DOHH2 (cell line): ENCODE measurements around the gene HIPK2.

Source experiments
- H3F3A ChIP-seq: fragments of 200-600 bp; sonication (generic), shearing (Covaris generic); 2 replicates; pipeline ENCODE4 v1.6.0; 2016; ENCODE audit warnings: antibody characterized with exemption, mild to moderate bottlenecking; ENCODE audit not compliant: control insufficient read depth, insufficient read depth
- H3K27ac ChIP-seq: fragments of 200-600 bp; sonication (generic); 2 replicates; pipeline ENCODE4 v1.5.1; 2014; ENCODE audit warnings: low read depth, mild to moderate bottlenecking, low read length, moderate library complexity
- H3K27me3 ChIP-seq: fragments of 200-600 bp; sonication (generic); 2 replicates; pipeline ENCODE4 v1.6.1; 2014; ENCODE audit warnings: mild to moderate bottlenecking, low read length, mixed read lengths; ENCODE audit not compliant: control insufficient read depth
- H3K36me3 ChIP-seq: fragments of 200-600 bp; sonication (generic); 2 replicates; pipeline ENCODE4 v1.6.1; 2014; ENCODE audit warnings: mild to moderate bottlenecking, low read length, moderate library complexity, mixed read lengths; ENCODE audit not compliant: control insufficient read depth
- H3K4me1 ChIP-seq: fragments of 200-600 bp; sonication (generic); 2 replicates; pipeline ENCODE4 v1.6.1; 2014; ENCODE audit warnings: mild to moderate bottlenecking, low read length, mixed read lengths; ENCODE audit not compliant: control insufficient read depth
- H3K4me2 ChIP-seq: fragments of 200-600 bp; sonication (generic); 2 replicates; pipeline ENCODE4 v1.6.0; 2014; ENCODE audit warnings: mild to moderate bottlenecking, low read length, moderate library complexity
- H3K4me3 ChIP-seq: fragments of 200-600 bp; sonication (generic); 2 replicates; pipeline ENCODE4 v1.5.1; 2014; ENCODE audit warnings: mild to moderate bottlenecking, low read length, mixed read lengths
- H3K79me2 ChIP-seq: fragments of 200-600 bp; sonication (generic); 2 replicates; pipeline ENCODE4 v1.6.1; 2014; ENCODE audit warnings: mild to moderate bottlenecking, low read length, mixed read lengths; ENCODE audit not compliant: control insufficient read depth
- H3K9me2 ChIP-seq: fragments of 200-600 bp; sonication (generic); replicated peaks from 2 replicates; pipeline ENCODE4 v1.6.1; 2014; ENCODE audit warnings: mild to moderate bottlenecking, low read length, mixed read lengths; ENCODE audit not compliant: control insufficient read depth
- H3K9me3 ChIP-seq: fragments of 200-600 bp; sonication (generic); 2 replicates; pipeline ENCODE4 v1.6.1; 2014; ENCODE audit warnings: antibody characterized with exemption, low read length, mixed read lengths; ENCODE audit not compliant: control insufficient read depth, insufficient read depth
- H4K20me1 ChIP-seq: fragments of 200-600 bp; sonication (generic); 2 replicates; pipeline ENCODE4 v1.6.0; 2014; ENCODE audit warnings: low read depth, mild to moderate bottlenecking, antibody characterized with exemption, low read length, moderate library complexity; ENCODE audit not compliant: control insufficient read depth, insufficient read depth
- EZH2phosphoT487 ChIP-seq: fragments of 200-600 bp; sonication (generic); IDR thresholded peaks from 2 replicates; pipeline ENCODE4 v1.6.1; 2017; ENCODE audit warnings: borderline replicate concordance, mild to moderate bottlenecking, antibody characterized with exemption, low read length, moderate library complexity, mixed read lengths
- TF ChIP-seq, protein P1 (sequence below): fragments of 200-600 bp; sonication (generic); IDR thresholded peaks from one replicate; pipeline ENCODE4 v1.5.1; 2014; ENCODE audit warnings: antibody characterized with exemption, mild to moderate bottlenecking, low read depth, low read length; ENCODE audit not compliant: poor library complexity, severe bottlenecking

Gene HIPK2

DNA sequence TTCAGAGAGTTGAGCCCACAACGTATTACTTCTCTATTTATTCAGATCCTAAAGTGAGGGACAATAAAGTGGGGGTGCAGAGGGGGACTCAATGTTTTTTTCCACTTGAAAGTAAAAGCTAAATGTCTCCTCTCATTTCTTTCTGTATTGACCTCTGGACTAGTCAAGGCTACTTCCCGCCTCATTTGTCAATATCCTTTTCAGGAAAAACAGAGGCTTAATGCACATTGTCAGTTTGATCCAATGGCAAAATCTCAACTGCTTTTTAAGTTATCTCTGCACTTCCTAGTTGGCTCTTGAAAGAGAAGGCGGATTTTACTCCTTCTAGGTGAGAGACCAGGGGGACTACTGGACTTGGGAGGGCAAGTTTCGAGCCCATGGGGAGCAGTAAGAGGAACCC lies 56.4 kb downstream of the HIPK2 start:
- TF ChIP-seq, protein P1, sequence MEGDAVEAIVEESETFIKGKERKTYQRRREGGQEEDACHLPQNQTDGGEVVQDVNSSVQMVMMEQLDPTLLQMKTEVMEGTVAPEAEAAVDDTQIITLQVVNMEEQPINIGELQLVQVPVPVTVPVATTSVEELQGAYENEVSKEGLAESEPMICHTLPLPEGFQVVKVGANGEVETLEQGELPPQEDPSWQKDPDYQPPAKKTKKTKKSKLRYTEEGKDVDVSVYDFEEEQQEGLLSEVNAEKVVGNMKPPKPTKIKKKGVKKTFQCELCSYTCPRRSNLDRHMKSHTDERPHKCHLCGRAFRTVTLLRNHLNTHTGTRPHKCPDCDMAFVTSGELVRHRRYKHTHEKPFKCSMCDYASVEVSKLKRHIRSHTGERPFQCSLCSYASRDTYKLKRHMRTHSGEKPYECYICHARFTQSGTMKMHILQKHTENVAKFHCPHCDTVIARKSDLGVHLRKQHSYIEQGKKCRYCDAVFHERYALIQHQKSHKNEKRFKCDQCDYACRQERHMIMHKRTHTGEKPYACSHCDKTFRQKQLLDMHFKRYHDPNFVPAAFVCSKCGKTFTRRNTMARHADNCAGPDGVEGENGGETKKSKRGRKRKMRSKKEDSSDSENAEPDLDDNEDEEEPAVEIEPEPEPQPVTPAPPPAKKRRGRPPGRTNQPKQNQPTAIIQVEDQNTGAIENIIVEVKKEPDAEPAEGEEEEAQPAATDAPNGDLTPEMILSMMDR: no peak
- no peak for TF ChIP-seq EZH2phosphoT487
- Histone ChIP-seq H3F3A (no peaks in the 10 kb centered on the region), H3K4me3 (no peak overlapping the region), H3K9me3 (no peaks in the 10 kb centered on the region), H3K4me1 (no peaks in the 10 kb centered on the region), H3K27ac (no peak overlapping the region), H3K9me2 (no peaks in the 10 kb centered on the region), H3K4me2 (no peak overlapping the region), H3K27me3 (peaks cover 9% of the 10 kb centered on the region), H3K79me2 (no peaks in the 10 kb centered on the region), H3K36me3 (no peaks in the 10 kb centered on the region), H4K20me1 (no peaks in the 10 kb centered on the region)

DNA sequence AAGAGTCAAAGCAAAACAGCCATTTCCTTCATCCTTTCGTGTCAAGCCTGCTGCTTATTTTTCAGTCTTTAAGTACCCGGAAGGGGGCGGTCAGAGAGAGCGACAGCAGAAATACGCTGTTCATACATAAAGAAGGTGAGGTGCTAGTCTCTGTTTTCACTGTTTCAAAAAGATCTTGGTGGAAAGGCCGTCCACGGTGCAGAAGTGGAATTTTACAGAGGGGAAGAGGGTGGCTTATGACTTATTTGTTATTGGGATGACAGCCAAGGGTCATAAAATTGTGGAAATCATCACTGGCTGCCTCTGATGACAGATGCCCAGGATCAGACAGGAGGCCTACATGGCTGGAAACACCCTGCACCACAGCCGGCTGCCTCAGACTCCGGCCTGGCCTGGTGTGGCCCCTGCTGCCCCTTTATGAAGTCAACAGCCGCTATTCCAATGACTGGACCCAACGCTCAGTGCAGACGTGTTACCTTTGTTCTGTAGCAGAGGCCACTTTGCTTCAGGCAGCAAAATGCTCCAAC lies 57.0 kb downstream of the HIPK2 start:
- Histone ChIP-seq H3K4me2 (no peak overlapping the region), H3F3A (no peaks in the 10 kb centered on the region), H3K27me3 (peaks cover 8% of the 10 kb centered on the region), H3K27ac (no peak overlapping the region), H3K36me3 (no peaks in the 10 kb centered on the region), H3K79me2 (no peaks in the 10 kb centered on the region), H4K20me1 (no peaks in the 10 kb centered on the region), H3K9me2 (no peaks in the 10 kb centered on the region), H3K9me3 (no peaks in the 10 kb centered on the region), H3K4me1 (no peaks in the 10 kb centered on the region), H3K4me3 (no peak overlapping the region)
- no peak for TF ChIP-seq EZH2phosphoT487
- TF ChIP-seq, protein P1: no peak

DNA sequence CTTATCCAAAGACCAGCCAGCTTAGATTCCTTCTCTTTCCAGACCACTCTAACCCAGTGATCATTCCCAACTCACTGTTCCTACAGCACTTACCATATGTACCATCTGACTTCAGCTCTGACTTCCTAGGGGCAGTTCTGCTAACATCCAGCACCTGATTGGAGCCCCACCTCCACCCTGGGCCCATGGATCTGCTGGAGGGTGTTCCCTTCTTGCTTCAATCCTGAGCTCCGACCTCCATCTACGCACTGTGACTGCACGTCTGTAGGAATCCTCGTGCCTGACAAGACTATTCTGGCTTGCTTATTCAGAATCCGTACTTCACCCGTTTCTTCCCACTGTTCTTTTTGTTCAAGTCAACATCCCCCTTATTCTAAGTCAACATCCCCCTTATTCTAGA lies 57.6 kb downstream of the HIPK2 start:
- Histone ChIP-seq H3K27ac (no peak overlapping the region), H3K4me3 (no peak overlapping the region), H3K4me2 (no peak overlapping the region), H3K27me3 (peaks cover 4% of the 10 kb centered on the region; the same call in 1 of the 2 replicates), H4K20me1 (no peaks in the 10 kb centered on the region), H3K9me2 (no peaks in the 10 kb centered on the region), H3K9me3 (no peaks in the 10 kb centered on the region), H3F3A (no peaks in the 10 kb centered on the region), H3K4me1 (no peaks in the 10 kb centered on the region), H3K36me3 (no peaks in the 10 kb centered on the region), H3K79me2 (no peaks in the 10 kb centered on the region)
- no peak for TF ChIP-seq EZH2phosphoT487
- TF ChIP-seq, protein P1: no peak

DNA sequence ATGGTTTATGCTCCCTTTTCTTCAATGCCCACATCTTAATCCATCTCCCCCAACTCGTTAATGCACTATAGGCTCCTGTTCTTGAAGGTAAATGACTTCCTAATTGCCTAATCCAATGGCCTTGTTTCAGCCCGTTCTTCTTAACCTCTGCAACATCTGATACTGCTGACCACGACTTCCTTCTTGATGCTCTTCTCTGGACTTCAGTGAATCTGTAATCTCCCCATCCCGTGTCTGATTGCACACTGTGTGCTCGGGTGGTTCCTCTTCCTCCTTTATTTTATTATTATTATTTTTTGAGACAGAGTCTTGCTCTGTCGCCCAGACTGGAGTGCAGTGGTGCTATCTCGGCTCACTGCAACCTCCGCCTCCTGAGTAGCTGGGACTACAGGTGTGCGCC lies 58.9 kb downstream of the HIPK2 start:
- Histone ChIP-seq H4K20me1 (no peaks in the 10 kb centered on the region), H3K27ac (no peak overlapping the region), H3K9me2 (no peaks in the 10 kb centered on the region), H3F3A (no peaks in the 10 kb centered on the region), H3K9me3 (no peaks in the 10 kb centered on the region), H3K79me2 (no peaks in the 10 kb centered on the region), H3K4me1 (no peaks in the 10 kb centered on the region), H3K36me3 (no peaks in the 10 kb centered on the region), H3K4me3 (no peak overlapping the region), H3K4me2 (no peak overlapping the region), H3K27me3 (no peaks in the 10 kb centered on the region)
- no peak for TF ChIP-seq EZH2phosphoT487
- TF ChIP-seq, protein P1: no peak
